ENCODE measurements around the gene PBX1. TPM values are rescaled to one million over a fixed set of nuclear protein-coding genes. Genes with fewer than 3 reads are reported as not detected.

The PBX1 gene
- total and polyA plus RNA-seq, 2 of the 4 experiments (the other 2 are of a cell fraction): 13.9 to 17.9 TPM

- H3K4ac ChIP-seq (ENCODE audit: low read depth, low read length): no peak overlapping the region; the same call in 1 of the 2 replicates
- H3K14ac ChIP-seq (replicated peaks; ENCODE audit: low read depth, low read length): no peak overlapping the region
- no peak overlapping the region for H4K91ac ChIP-seq (ENCODE audit: insufficient read depth, low read depth, low read length)
- no TSS peak for BruUV-seq (replicated peaks)
- 80% methylated on average over 1 of the region's 2 CpGs; no CpG with 5 or more reads in 1 of the 2 experiments for WGBS, 2 experiments (ENCODE audit: extremely low coverage in 2 of 2, insufficient read length in 1 of 2)
- no peak overlapping the region for H3K9ac ChIP-seq (ENCODE audit: low read depth, low read length)
- in situ Hi-C loops (cut with MboI; ENCODE audit: low sequenced_read_pairs) (no loop called here), intact Hi-C loops (cut with micrococcal nuclease) (no loop called here), dilution Hi-C loops (cut with HindIII; ENCODE audit: low sequenced_read_pairs, unreplicated experiment) (no loop called here)
- H2BK15ac ChIP-seq (ENCODE audit: low read depth, low read length): 0 out of 3 replicates have a peak overlapping the region, but pooled peaks have one; percentile 35
- ChIA-PET POLR2A (ENCODE audit: unreplicated experiment) (no interaction called here), CTCF (interaction anchor here (0.9 to 1.0 kb wide), 2 partner anchors 9 to 10 kb away, joined by 4 read pairs; no protein-coding TSS in a partner anchor)
- no peaks in the 10 kb centered on the region for H3K27me3 ChIP-seq (ENCODE audit: control insufficient read depth, insufficient read depth, low read length)
- no peaks in the 10 kb centered on the region; the same call in 1 of the 2 replicates for H4K20me1 ChIP-seq (ENCODE audit: insufficient read depth, low read length)
- H3K27ac ChIP-seq (ENCODE audit: insufficient read depth, low read length): no peak overlapping the region
- no peak overlapping the region for H3K4me2 ChIP-seq (ENCODE audit: low read depth, low read length)
- no peak overlapping the region for H2BK5ac ChIP-seq (ENCODE audit: low read depth, low read length, poor library complexity, severe bottlenecking)
- H2BK20ac ChIP-seq (ENCODE audit: low read depth, low read length): no peak overlapping the region
- H3K9me1 ChIP-seq (ENCODE audit: insufficient read depth, low read length): peaks cover 4% of the 10 kb centered on the region
- no peak overlapping the region for H3K56ac ChIP-seq (ENCODE audit: extremely low read depth, insufficient read depth, low read length)
- H2BK120ac ChIP-seq (ENCODE audit: low read depth, low read length): peak overlapping the region; percentile 6; the same call in 1 of the 2 replicates
- TF ChIP-seq FOS (IDR thresholded peaks at IDR 0.05; ENCODE audit: low read depth, low read length) (peak; percentile 90; the same call in 1 of the 2 replicates), ELK1 (IDR thresholded peaks at IDR 0.05; ENCODE audit: borderline replicate concordance, low read depth, low read length) (no peak), CEBPB (IDR thresholded peaks at IDR 0.05; ENCODE audit: low read depth, low read length) (peak; percentile 93), CTCF (conservative IDR thresholded peaks at IDR 0.05; ENCODE audit: low read depth, low read length) (no peak), MXI1 (IDR thresholded peaks at IDR 0.05; ENCODE audit: borderline replicate concordance, low read depth, low read length) (no peak), RFX5 (IDR thresholded peaks at IDR 0.05; ENCODE audit: low read depth, low read length) (no peak), POLR2A (IDR thresholded peaks at IDR 0.05; ENCODE audit: low read depth, low read length) (no peak), SMC3 (IDR thresholded peaks at IDR 0.05; ENCODE audit: low read depth, low read length) (peak; percentile 17; the same call in 1 of the 2 replicates)
- no peak overlapping the region for H2AFZ ChIP-seq (replicated peaks; ENCODE audit: low read length, poor library complexity)
- DNase-seq: peak; percentile 94
- H3K79me1 ChIP-seq (ENCODE audit: low read depth in 1 of 2, low read length in 2 of 2): peaks cover 0 to 5% of the 10 kb centered on the region in 2 experiments; a peak in 1 of 4 replicates
- H3K23ac ChIP-seq (ENCODE audit: low read depth, low read length): no peak overlapping the region
- H4K5ac ChIP-seq (ENCODE audit: low read depth, low read length): no peak overlapping the region
- peaks cover 8% of the 10 kb centered on the region for H3K36me3 ChIP-seq (ENCODE audit: control insufficient read depth, insufficient read depth, low read length)
- H3K9me3 ChIP-seq (ENCODE audit: control insufficient read depth, insufficient read depth, low read length): no peaks in the 10 kb centered on the region
- no peak overlapping the region for H2AK5ac ChIP-seq (ENCODE audit: low read depth, low read length)
- H3K18ac ChIP-seq (ENCODE audit: low read depth, low read length): no peak overlapping the region; the same call in 1 of the 2 replicates
- no peak overlapping the region for H2AK9ac ChIP-seq (replicated peaks; ENCODE audit: low read depth, low read length, poor library complexity)
- peaks cover 3% of the 10 kb centered on the region; the same call in 1 of the 2 replicates for H3K4me1 ChIP-seq (ENCODE audit: control insufficient read depth, insufficient read depth, low read length)
- no peak overlapping the region for H3K4me3 ChIP-seq (ENCODE audit: insufficient read depth, low read depth, low read length)
- H4K8ac ChIP-seq (ENCODE audit: low read depth in 2 of 2, low read length in 2 of 2): no peak overlapping the region
- ATAC-seq (ENCODE audit: low read depth): peak; percentile 94
Measured at GRCh38 chr1:164794356-164794755, 235.4 kb downstream of the PBX1 start.
